Fibroblast of pulmonary artery (primary cell): ENCODE measurements around the gene MYL5.
"Not testable (repeated sequence)": the region's sequence is repeated elsewhere in the genome, so short reads cannot be mapped to it uniquely, and the experiment has no call there.

ENCODE experiments used
- DNase-seq: peaks from one replicate; pipeline ENCODE4 v3.0.0-alpha.2; 2010; ENCODE audit warnings: low read depth
- H3K4me3 ChIP-seq: replicated peaks from 2 replicates; pipeline ENCODE4 v1.5.1; 2011; ENCODE audit warnings: low read depth, mild to moderate bottlenecking, control low read depth, low read length, moderate library complexity
- CTCF ChIP-seq: IDR thresholded peaks from 2 replicates; pipeline ENCODE4 v1.5.1; 2011; ENCODE audit warnings: mild to moderate bottlenecking, control low read depth, low read length, inconsistent platforms; ENCODE audit errors: missing control alignments

The MYL5 gene

GRCh38 chr4:702618-703048, 28.3 kb downstream of the MYL5 start:
- no peak for DNase-seq
- no peak overlapping the region for H3K4me3 ChIP-seq
- TF ChIP-seq CTCF: no peak

- no peak for DNase-seq
These were observed 29.2 kb downstream of the MYL5 start for GRCh38 chr4:703336-704197.

GRCh38 chr4:704198-704891, 30.0 kb downstream of the MYL5 start:
- no peak for TF ChIP-seq CTCF
- H3K4me3 ChIP-seq: no peak overlapping the region
- no peak for DNase-seq

More at GRCh38 chr4:703336-704197, 29.2 kb downstream of the MYL5 start:
- H3K4me3 ChIP-seq: no peak overlapping the region
- no peak for TF ChIP-seq CTCF

GRCh38 chr4:704971-705277, 30.6 kb downstream of the MYL5 start:
- no peak for TF ChIP-seq CTCF

GRCh38 chr4:705278-706082, 31.1 kb downstream of the MYL5 start, which contains the start of gene PCGF3:
Gene PCGF3 (plus strand): TSS chr4:705832. CDS start chr4:733681, 27,849 bp downstream.
- peak; percentile 97 for DNase-seq
- H3K4me3 ChIP-seq: peak within 1 kb of the TSS; percentile 85
- no peak for TF ChIP-seq CTCF

More at GRCh38 chr4:704971-705277, 30.6 kb downstream of the MYL5 start:
- peak overlapping the region; percentile 52 for H3K4me3 ChIP-seq
- no peak for DNase-seq

GRCh38 chr4:706083-706633, 31.8 kb downstream of the MYL5 start:
- peak overlapping the region; percentile 85 for H3K4me3 ChIP-seq
- not testable (repeated sequence) for DNase-seq
